Stimulated activated CD8-positive, alpha-beta memory T cell treated with anti-CD3 and anti-CD28 coated beads, Interleukin-4, amount 100 ng/mL, for 24 hours (primary cell): ENCODE results near the gene TXNDC12.
"Not testable (repeated sequence)": the region's sequence is repeated elsewhere in the genome, so short reads cannot be mapped to it uniquely, and the experiment has no call there.

Experiments used
- DNase-seq: peaks from one replicate; pipeline ENCODE4 v3.0.0-alpha.2; 2020; ENCODE audit warnings: low read depth

The TXNDC12 gene

GRCh38 chr1:52045666-52046195, 9.3 kb downstream of the TXNDC12 start:
- not testable (repeated sequence) for DNase-seq

GRCh38 chr1:52045236-52045635, 9.8 kb downstream of the TXNDC12 start:
- DNase-seq: no peak

- no peak for DNase-seq
These were observed 13.3 kb downstream of the TXNDC12 start for GRCh38 chr1:52041551-52042185.

- no peak for DNase-seq
These were observed 17.1 kb downstream of the TXNDC12 start for GRCh38 chr1:52037909-52038308.

- DNase-seq: no peak
These were observed 17.6 kb downstream of the TXNDC12 start for GRCh38 chr1:52037402-52037814.

GRCh38 chr1:52034050-52034384, 21.0 kb downstream of the TXNDC12 start:
- no peak for DNase-seq

GRCh38 chr1:52033190-52034049, 21.6 kb downstream of the TXNDC12 start, which contains the start of gene KTI12:
Gene KTI12 (minus strand): TSS chr1:52033810. CDS start chr1:52033761, 49 bp downstream.
- peak; percentile 74 for DNase-seq

GRCh38 chr1:52032785-52033131, 22.2 kb downstream of the TXNDC12 start:
- DNase-seq: no peak

- DNase-seq: no peak
These were observed 22.7 kb downstream of the TXNDC12 start for GRCh38 chr1:52032124-52032784.

GRCh38 chr1:52028839-52029238, 26.2 kb downstream of the TXNDC12 start:
- not testable (repeated sequence) for DNase-seq

GRCh38 chr1:52028328-52028727, 26.7 kb downstream of the TXNDC12 start:
- no peak for DNase-seq

- no peak for DNase-seq
These were observed 28.7 kb downstream of the TXNDC12 start for GRCh38 chr1:52026278-52026677.

GRCh38 chr1:52022133-52022532, 32.9 kb downstream of the TXNDC12 start:
- DNase-seq: no peak

- DNase-seq: no peak
These were observed 46.8 kb downstream of the TXNDC12 start for GRCh38 chr1:52008071-52008809.

- no peak for DNase-seq
These were observed 47.6 kb downstream of the TXNDC12 start for GRCh38 chr1:52007215-52008002.

- not testable (repeated sequence) for DNase-seq
These were observed 48.9 kb downstream of the TXNDC12 start for GRCh38 chr1:52006081-52006553.

- not testable (repeated sequence) for DNase-seq
These were observed 49.4 kb downstream of the TXNDC12 start for GRCh38 chr1:52005548-52005947.

GRCh38 chr1:52003877-52004276, 51.1 kb downstream of the TXNDC12 start:
- DNase-seq: no peak

GRCh38 chr1:52002038-52002917, 52.7 kb downstream of the TXNDC12 start:
- no peak for DNase-seq

- no peak for DNase-seq
These were observed 56.3 kb downstream of the TXNDC12 start for GRCh38 chr1:51998701-51999100.
